Renal cortex interstitium (tissue), 11 donors: ENCODE results near the gene CADPS2. TPM values are rescaled to one million over a fixed set of nuclear protein-coding genes. Genes with fewer than 3 reads are reported as not detected.

Experiments used
- DNase-seq, 11 donors: peaks; one replicate each; pipeline ENCODE4 v3.0.0-alpha.2; 2013; ENCODE audit warnings: low read depth in 9 of 11, low spot score in 4 of 11; ENCODE audit errors: extremely low read depth in 1 of 11
- polyA plus RNA-seq, 3 donors: library from polyadenylated mRNA; unstranded; fragments of 120-200 nt; gene quantifications; one replicate each; pipeline ENCODE4 v1.2.1, GENCODE V29; 2013; ENCODE audit not compliant: insufficient read length in 3 of 3

The CADPS2 gene
- polyA plus RNA-seq, 3 donors = 54.7 to 67.2 (median 63.4) TPM

GRCh38 chr7:122802301-122802751 is 83.9 kb downstream of the CADPS2 start:
- no peak for DNase-seq

DNA sequence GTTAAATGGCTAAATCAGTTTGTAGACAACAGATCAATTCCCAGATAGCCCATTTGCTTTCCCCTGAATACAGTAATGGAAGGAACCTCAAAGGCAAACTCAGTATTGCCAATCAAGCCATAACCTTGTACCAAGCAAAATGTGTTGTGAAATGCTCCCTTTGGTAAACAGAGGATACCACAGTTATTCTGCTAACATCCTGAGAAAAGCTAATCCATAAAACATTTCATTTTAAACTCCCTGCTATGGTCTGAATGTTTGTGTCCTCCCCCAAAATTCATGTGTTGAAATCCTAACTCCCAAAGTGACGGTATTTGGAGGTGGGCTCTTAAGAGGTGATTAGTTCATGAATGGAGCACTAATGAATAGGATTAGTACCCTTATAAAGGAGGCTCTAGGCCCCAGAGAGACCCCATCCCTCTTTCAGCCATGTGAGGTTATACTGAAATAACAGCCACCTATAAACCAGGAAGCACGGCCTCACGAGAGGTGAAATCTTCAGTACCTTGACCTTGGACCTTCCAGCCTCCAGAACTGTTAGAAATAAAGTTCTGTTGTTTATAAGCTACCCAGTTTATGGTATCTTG is 94.2 kb downstream of the CADPS2 start:
- DNase-seq = no peak

- DNase-seq = no peak
Observed at GRCh38 chr7:122790591-122790990, 95.7 kb downstream of the CADPS2 start.

- no peak for DNase-seq
Observed at GRCh38 chr7:122790132-122790531, 96.1 kb downstream of the CADPS2 start.

- no peak for DNase-seq
Observed at GRCh38 chr7:122789156-122789555, 97.1 kb downstream of the CADPS2 start.

DNA sequence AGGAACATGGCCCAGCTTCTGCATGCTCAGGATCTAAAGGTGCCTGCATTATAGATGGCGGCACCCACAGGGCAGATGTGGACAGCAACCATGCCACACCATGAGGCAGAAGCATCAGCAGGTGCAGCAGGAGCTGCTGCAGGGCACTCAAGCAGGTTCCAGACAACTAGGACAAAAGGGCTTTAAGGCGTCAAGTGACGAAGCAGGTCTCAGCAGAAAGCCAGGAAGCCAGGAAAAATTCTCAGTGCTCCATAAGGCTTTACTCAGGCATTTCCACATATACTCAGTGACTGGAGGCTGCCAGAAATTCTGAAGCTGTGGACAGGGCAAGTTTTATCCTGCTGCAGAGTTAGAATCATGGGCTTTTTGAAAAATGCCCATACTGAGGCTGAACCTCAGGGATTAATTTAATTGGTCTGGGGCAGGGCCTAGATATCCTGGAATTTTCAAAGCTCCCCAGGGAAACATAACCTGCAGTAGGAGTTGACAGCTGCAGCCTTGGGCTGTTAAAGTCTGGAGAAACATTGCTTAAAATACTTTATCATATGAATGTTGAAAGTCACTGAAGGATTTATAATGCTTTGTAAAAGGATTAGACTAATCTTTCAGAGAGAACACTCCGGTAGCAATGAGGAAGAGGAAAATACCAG is 115.4 kb downstream of the CADPS2 start:
- DNase-seq = peak in 4 of 11 donors; percentile 12 to 22 (median 16)

- DNase-seq = no peak
Observed at GRCh38 chr7:122768827-122769226, 117.4 kb downstream of the CADPS2 start.

GRCh38 chr7:122767339-122767738 is 118.9 kb downstream of the CADPS2 start:
- DNase-seq = no peak

- DNase-seq = no peak
Observed at GRCh38 chr7:122766593-122766992, 119.7 kb downstream of the CADPS2 start.

- no peak for DNase-seq
Observed at GRCh38 chr7:122764902-122765301, 121.4 kb downstream of the CADPS2 start.

GRCh38 chr7:122764020-122764419 is 122.2 kb downstream of the CADPS2 start:
- DNase-seq = no peak

GRCh38 chr7:122762071-122762470 is 124.2 kb downstream of the CADPS2 start:
- DNase-seq = no peak

- DNase-seq = no peak
Observed at GRCh38 chr7:122758501-122758900, 127.8 kb downstream of the CADPS2 start.

DNA sequence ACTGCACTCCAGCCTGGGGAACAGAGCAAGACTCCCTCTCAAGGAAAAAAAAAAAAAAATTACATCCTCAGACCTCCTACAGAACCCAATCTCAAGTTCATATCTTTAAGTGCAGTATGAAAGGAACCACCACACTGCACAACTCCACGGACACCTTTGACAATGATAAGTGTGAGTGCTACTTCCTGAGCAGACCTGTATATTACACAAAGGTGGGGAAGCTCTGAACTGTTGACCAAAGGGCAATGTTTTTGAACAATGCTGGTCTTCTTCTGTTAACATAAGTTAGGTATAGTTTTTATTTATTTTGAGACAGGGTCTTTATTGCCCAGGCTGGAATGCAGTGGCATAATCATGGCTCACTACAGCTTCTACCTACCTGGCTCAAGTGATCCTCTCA is 129.4 kb downstream of the CADPS2 start:
- no peak for DNase-seq

DNA sequence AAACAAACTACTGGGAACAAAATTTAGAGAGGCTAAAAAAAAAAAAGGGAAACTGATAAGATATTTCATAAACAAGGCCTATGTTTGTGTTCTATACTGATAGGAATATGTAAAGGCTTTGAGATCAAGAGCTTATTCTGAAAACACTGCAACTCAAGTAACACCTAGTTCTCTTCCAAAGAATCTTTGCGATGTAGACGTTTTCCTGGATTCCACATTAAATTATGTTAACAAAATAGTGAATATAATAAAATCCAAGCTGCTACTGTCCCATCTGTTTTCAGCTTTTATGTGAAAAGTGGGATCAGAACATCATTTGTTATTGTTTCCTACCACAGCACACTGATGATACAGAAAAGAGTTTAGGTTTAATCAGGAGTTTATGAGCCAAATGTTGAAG is 130.6 kb downstream of the CADPS2 start:
- DNase-seq = no peak

- no peak for DNase-seq
Observed at GRCh38 chr7:122752583-122752982, 133.7 kb downstream of the CADPS2 start.

DNA sequence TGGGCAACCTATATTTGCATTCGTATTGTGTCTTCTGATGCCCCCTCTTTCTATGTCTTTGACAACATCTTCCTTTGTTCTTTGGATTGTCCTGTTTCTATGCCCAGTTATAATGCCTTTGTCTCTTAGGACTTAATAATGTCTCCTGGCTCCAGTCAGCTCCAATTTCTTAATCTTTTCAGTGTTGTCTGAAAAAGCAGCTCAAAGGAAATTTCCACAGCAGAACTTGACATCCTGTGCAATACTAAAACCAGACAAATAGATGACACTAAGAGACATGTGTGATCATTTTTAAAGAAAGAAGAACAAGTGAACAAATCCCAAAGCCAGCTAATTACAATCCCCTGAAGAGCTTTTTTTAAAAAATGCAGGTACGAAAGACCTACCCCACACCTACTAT is 135.9 kb downstream of the CADPS2 start:
- DNase-seq = no peak

- no peak for DNase-seq
Observed at GRCh38 chr7:122748195-122748594, 138.1 kb downstream of the CADPS2 start.

- DNase-seq = no peak
Observed at GRCh38 chr7:122746948-122747347, 139.3 kb downstream of the CADPS2 start.

GRCh38 chr7:122743211-122743610 is 143.0 kb downstream of the CADPS2 start:
- DNase-seq = no peak

GRCh38 chr7:122738947-122739346 is 147.3 kb downstream of the CADPS2 start:
- DNase-seq = no peak
